ENCODE results near the gene LRP1.

The LRP1 gene

GRCh38 chr12:57221169-57221917, 93.1 kb downstream of the LRP1 start:
- no peak for DNase-seq (ENCODE audit: low read depth)
- TF ChIP-seq CTCF (IDR thresholded peaks at IDR 0.05; ENCODE audit: control insufficient read depth, extremely low read depth, insufficient read depth): no peak

GRCh38 chr12:57222286-57223190, 94.3 kb downstream of the LRP1 start:
- no peak overlapping the region for H3K4me3 ChIP-seq (ENCODE audit: low read depth, low read length)
- TF ChIP-seq CTCF (IDR thresholded peaks at IDR 0.05; ENCODE audit: control insufficient read depth, extremely low read depth, insufficient read depth): no peak
- no peak for DNase-seq (ENCODE audit: low read depth)

More at GRCh38 chr12:57221169-57221917, 93.1 kb downstream of the LRP1 start:
- no peak overlapping the region for H3K4me3 ChIP-seq (ENCODE audit: low read depth, low read length)

GRCh38 chr12:57223191-57224165, 95.2 kb downstream of the LRP1 start:
- no peak for DNase-seq (ENCODE audit: low read depth)
- TF ChIP-seq CTCF (IDR thresholded peaks at IDR 0.05; ENCODE audit: control insufficient read depth, extremely low read depth, insufficient read depth): no peak
- H3K4me3 ChIP-seq (ENCODE audit: low read depth, low read length): no peak overlapping the region

- no peak overlapping the region for H3K4me3 ChIP-seq (ENCODE audit: low read depth, low read length)
- TF ChIP-seq CTCF (IDR thresholded peaks at IDR 0.05; ENCODE audit: control insufficient read depth, extremely low read depth, insufficient read depth): no peak
- no peak for DNase-seq (ENCODE audit: low read depth)
Observed at GRCh38 chr12:57224278-57224972, 96.1 kb downstream of the LRP1 start.

GRCh38 chr12:57224973-57225679, 96.8 kb downstream of the LRP1 start:
- no peak for TF ChIP-seq CTCF (IDR thresholded peaks at IDR 0.05; ENCODE audit: control insufficient read depth, extremely low read depth, insufficient read depth)
- no peak for DNase-seq (ENCODE audit: low read depth)
- no peak overlapping the region for H3K4me3 ChIP-seq (ENCODE audit: low read depth, low read length)

Data from LNCaP clone FGC (cell line).